ENCODE results near the gene PTGES2.

- no peak for TF ChIP-seq CTCF (IDR thresholded peaks at IDR 0.05; ENCODE audit: low read depth, low read length)
- TF ChIP-seq EZH2phosphoT487 (IDR thresholded peaks at IDR 0.05; ENCODE audit: low read depth): no peak
Observed at GRCh38 chr9:128085943-128086342, 41.6 kb downstream of the PTGES2 start.

Data from OCI-LY3 (cell line).